HepG2 (cell line): ENCODE data around the gene LARP1B.

ENCODE experiments used
- CEBPB ChIP-seq: IDR thresholded peaks from 2 replicates; pipeline ENCODE4 v1.6.1; 2011; ENCODE audit warnings: low read depth, low read length, improper control_type of control experiment, borderline replicate concordance
- DPF2 ChIP-seq: sonication (generic); formaldehyde crosslinking; IDR thresholded peaks from 2 replicates; pipeline ENCODE4 v1.4.0; 2020; ENCODE audit warnings: mild to moderate bottlenecking, low read depth, missing genetic modification reagents, borderline replicate concordance
- MBNL3 ChIP-seq: fragments of 250-450 bp; sonication (Bioruptor Pico); conservative IDR thresholded peaks from 2 replicates; pipeline ENCODE4 v1.8.0; 2022; ENCODE audit warnings: mild to moderate bottlenecking, inconsistent platforms
- MXD4 ChIP-seq: IDR thresholded peaks from 2 replicates; pipeline ENCODE4 v1.6.1; 2016; ENCODE audit warnings: mild to moderate bottlenecking, missing biosample characterization, missing genetic modification reagents
- NFE2L1 ChIP-seq: sonication (generic); formaldehyde crosslinking; IDR thresholded peaks from 2 replicates; pipeline ENCODE4 v1.4.0; 2020; ENCODE audit warnings: missing genetic modification reagents, mild to moderate bottlenecking, borderline replicate concordance
- POLR2A ChIP-seq, 2 experiments: IDR thresholded peaks; 2 replicates each; pipeline ENCODE4 v1.6.1; 2011; ENCODE audit warnings: low read depth in 2 of 2, low read length in 2 of 2, mild to moderate bottlenecking in 1 of 2, moderate library complexity in 1 of 2; ENCODE audit not compliant: insufficient read depth in 1 of 2
- RFXAP ChIP-seq: sonication (generic); formaldehyde crosslinking; IDR thresholded peaks from 2 replicates; pipeline ENCODE4 v1.4.0; 2020; ENCODE audit warnings: missing genetic modification reagents, borderline replicate concordance
- TAF1 ChIP-seq: sonication (generic); formaldehyde crosslinking; IDR thresholded peaks from 2 replicates; pipeline ENCODE4 v1.4.0; 2020; ENCODE audit warnings: missing genetic modification reagents
- ZNF138 ChIP-seq: sonication (generic); formaldehyde crosslinking; IDR thresholded peaks from 2 replicates; pipeline ENCODE4 v1.5.0; 2020; ENCODE audit warnings: mild to moderate bottlenecking, low read depth, missing genetic modification reagents
- ZNF75D ChIP-seq: sonication (generic); formaldehyde crosslinking; IDR thresholded peaks from 2 replicates; pipeline ENCODE4 v1.8.1; 2023; ENCODE audit warnings: missing genetic modification reagents, mild to moderate bottlenecking, borderline replicate concordance
- ZNF781 ChIP-seq: sonication (generic); formaldehyde crosslinking; IDR thresholded peaks from 2 replicates; pipeline ENCODE4 v1.5.1; 2020; ENCODE audit warnings: borderline replicate concordance, mild to moderate bottlenecking, missing genetic modification reagents; ENCODE audit errors: not compliant biosample characterization
- TF ChIP-seq, protein P1 (sequence below): sonication (generic); formaldehyde crosslinking; IDR thresholded peaks from 2 replicates; pipeline ENCODE4 v1.5.0; 2020; ENCODE audit warnings: mild to moderate bottlenecking, missing genetic modification reagents, moderate library complexity
- TF ChIP-seq, protein P2 (sequence below): sonication (generic); formaldehyde crosslinking; conservative IDR thresholded peaks from 2 replicates; pipeline ENCODE4 v1.8.0; 2022; ENCODE audit warnings: low read depth, missing genetic modification reagents
- TF ChIP-seq, protein P3 (sequence below): sonication (generic); formaldehyde crosslinking; IDR thresholded peaks from 2 replicates; pipeline ENCODE4 v1.8.0; 2022; ENCODE audit warnings: missing genetic modification reagents, mild to moderate bottlenecking, moderate library complexity, borderline replicate concordance

DNA sequence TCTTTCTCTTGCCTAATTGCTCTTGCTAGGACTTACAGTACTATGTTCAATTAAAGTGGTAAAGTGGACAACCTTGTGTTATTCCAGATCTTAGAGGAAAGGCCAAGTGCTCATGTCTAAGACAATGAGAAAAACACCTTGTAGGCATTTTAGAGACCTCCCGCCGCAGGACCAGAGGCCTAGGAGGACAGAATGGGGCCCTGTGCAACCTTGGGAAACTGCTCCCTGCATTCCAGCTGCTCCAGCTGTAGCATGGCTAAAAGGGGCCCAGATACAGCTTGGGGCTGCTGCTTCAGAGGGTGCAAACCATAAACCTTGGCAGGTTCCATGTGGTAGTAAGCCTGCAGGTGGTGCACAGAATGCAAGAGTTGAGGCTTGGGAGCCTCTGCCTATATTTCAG lies 125.5 kb downstream of the LARP1B start:
- TF ChIP-seq MBNL3 (CRISPR knock-in tag) (no peak), ZNF781 (CRISPR knock-in tag) (no peak), ZNF75D (CRISPR knock-in tag) (no peak), ZNF138 (CRISPR knock-in tag) (no peak), TAF1 (no peak), POLR2A (IDR thresholded peaks at IDR 0.05; ENCODE audit: insufficient read depth in 1 of 2, low read depth in 2 of 2, low read length in 2 of 2) (no peak), CEBPB (no peak), DPF2 (no peak), NFE2L1 (no peak), MXD4 (no peak), RFXAP (CRISPR knock-in tag) (no peak)
- TF ChIP-seq, protein P1, sequence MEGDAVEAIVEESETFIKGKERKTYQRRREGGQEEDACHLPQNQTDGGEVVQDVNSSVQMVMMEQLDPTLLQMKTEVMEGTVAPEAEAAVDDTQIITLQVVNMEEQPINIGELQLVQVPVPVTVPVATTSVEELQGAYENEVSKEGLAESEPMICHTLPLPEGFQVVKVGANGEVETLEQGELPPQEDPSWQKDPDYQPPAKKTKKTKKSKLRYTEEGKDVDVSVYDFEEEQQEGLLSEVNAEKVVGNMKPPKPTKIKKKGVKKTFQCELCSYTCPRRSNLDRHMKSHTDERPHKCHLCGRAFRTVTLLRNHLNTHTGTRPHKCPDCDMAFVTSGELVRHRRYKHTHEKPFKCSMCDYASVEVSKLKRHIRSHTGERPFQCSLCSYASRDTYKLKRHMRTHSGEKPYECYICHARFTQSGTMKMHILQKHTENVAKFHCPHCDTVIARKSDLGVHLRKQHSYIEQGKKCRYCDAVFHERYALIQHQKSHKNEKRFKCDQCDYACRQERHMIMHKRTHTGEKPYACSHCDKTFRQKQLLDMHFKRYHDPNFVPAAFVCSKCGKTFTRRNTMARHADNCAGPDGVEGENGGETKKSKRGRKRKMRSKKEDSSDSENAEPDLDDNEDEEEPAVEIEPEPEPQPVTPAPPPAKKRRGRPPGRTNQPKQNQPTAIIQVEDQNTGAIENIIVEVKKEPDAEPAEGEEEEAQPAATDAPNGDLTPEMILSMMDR: no peak
- TF ChIP-seq, protein P2, sequence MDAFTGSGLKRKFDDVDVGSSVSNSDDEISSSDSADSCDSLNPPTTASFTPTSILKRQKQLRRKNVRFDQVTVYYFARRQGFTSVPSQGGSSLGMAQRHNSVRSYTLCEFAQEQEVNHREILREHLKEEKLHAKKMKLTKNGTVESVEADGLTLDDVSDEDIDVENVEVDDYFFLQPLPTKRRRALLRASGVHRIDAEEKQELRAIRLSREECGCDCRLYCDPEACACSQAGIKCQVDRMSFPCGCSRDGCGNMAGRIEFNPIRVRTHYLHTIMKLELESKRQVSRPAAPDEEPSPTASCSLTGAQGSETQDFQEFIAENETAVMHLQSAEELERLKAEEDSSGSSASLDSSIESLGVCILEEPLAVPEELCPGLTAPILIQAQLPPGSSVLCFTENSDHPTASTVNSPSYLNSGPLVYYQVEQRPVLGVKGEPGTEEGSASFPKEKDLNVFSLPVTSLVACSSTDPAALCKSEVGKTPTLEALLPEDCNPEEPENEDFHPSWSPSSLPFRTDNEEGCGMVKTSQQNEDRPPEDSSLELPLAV (CRISPR knock-in tag): no peak
- TF ChIP-seq, protein P3, sequence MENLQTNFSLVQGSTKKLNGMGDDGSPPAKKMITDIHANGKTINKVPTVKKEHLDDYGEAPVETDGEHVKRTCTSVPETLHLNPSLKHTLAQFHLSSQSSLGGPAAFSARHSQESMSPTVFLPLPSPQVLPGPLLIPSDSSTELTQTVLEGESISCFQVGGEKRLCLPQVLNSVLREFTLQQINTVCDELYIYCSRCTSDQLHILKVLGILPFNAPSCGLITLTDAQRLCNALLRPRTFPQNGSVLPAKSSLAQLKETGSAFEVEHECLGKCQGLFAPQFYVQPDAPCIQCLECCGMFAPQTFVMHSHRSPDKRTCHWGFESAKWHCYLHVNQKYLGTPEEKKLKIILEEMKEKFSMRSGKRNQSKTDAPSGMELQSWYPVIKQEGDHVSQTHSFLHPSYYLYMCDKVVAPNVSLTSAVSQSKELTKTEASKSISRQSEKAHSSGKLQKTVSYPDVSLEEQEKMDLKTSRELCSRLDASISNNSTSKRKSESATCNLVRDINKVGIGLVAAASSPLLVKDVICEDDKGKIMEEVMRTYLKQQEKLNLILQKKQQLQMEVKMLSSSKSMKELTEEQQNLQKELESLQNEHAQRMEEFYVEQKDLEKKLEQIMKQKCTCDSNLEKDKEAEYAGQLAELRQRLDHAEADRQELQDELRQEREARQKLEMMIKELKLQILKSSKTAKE (CRISPR knock-in tag): no peak
